GM23248 (cell line): Measurements from ENCODE around the gene PRDX3.

Experiments used
- EZH2 ChIP-seq: fragments of 200-600 bp; sonication (generic); IDR thresholded peaks from 2 replicates; pipeline ENCODE4 v1.6.1; 2018; ENCODE audit warnings: antibody characterized with exemption, mild to moderate bottlenecking; ENCODE audit not compliant: insufficient read depth, poor library complexity, severe bottlenecking
- EZH2phosphoT487 ChIP-seq: fragments of 200-600 bp; sonication (generic); IDR thresholded peaks from 2 replicates; pipeline ENCODE4 v1.6.1; 2018; ENCODE audit warnings: antibody characterized with exemption, moderate library complexity, mild to moderate bottlenecking, low read depth; ENCODE audit not compliant: insufficient read depth

DNA sequence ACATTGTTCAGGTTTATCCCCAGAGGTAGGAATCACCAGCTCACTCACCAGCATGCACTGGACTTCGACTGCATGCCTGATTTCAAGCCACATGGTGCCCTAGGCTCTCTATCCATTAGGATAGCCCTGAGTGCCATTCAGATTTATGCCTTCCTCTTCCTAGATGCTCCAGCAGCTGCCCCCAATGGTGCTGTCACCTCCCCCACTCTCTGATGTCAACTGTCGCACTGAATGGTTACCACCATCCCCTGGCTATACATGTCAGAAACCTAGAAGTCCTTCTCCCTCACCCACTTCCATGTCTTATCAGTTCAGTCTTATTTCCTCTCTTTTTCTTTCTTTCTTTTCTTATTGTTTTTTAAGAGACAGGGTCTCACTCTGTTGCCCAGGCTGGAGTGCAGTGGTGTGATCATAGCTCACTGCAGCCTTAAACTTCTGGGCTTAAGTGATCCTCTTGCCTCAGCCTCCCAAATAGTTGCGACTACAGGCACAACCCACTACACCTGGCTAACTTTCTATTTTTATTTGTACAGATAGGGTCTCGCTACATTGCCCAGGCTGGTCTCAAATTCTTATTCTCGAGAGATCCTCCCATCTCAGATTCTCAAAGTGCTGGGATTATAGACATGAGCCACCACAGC lies 16.0 kb downstream of the PRDX3 start:
- TF ChIP-seq EZH2 (no peak), EZH2phosphoT487 (no peak)
